K562 (cell line): ENCODE results near the gene ECE2. TPM values are rescaled to one million over a fixed set of nuclear protein-coding genes. Genes with fewer than 3 reads are reported as not detected.

Experiments
- CC2D1A ChIP-seq: fragments of 450-650 bp; IDR thresholded peaks from 2 replicates; pipeline ENCODE4 v1.6.1; 2017; ENCODE audit warnings: mild to moderate bottlenecking
- COPS2 ChIP-seq: fragments of 450-650 bp; conservative IDR thresholded peaks from 2 replicates; pipeline ENCODE4 v1.6.1; 2016; ENCODE audit warnings: mild to moderate bottlenecking, moderate library complexity
- HNRNPH1 ChIP-seq: fragments of 200-400 bp; formaldehyde crosslinking; optimal IDR thresholded peaks from 2 replicates; pipeline ENCODE3; 2017; ENCODE audit warnings: low read depth, mild to moderate bottlenecking, low read length, moderate library complexity
- HNRNPUL1 ChIP-seq: fragments of 200-400 bp; formaldehyde crosslinking; IDR thresholded peaks from 2 replicates; pipeline ENCODE4 v1.6.1; 2017; ENCODE audit warnings: low read length
- JUNB ChIP-seq: fragments of 450-650 bp; formaldehyde crosslinking; conservative IDR thresholded peaks from 2 replicates; pipeline ENCODE4 v1.4.0; 2020; ENCODE audit warnings: mild to moderate bottlenecking
- KAT7 ChIP-seq: sonication (generic); formaldehyde crosslinking; IDR thresholded peaks from 2 replicates; pipeline ENCODE4 v1.8.0; 2022; ENCODE audit warnings: missing genetic modification reagents, mild to moderate bottlenecking, borderline replicate concordance
- MAFF ChIP-seq: IDR thresholded peaks from 2 replicates; pipeline ENCODE4 v1.6.1; 2012; ENCODE audit warnings: low read length, improper control_type of control experiment
- MYC ChIP-seq, 2 experiments: fragments of 250-450 bp in 1 of 2; sonication (Bioruptor Pico) in 1 of 2; IDR thresholded peaks; 2 replicates each; pipeline versions ENCODE4 v1.5.1 to v1.6.1; 2012 to 2021; ENCODE audit warnings: low read depth in 2 of 2, borderline replicate concordance in 1 of 2, improper control_type of control experiment in 1 of 2, low read length in 1 of 2, mild to moderate bottlenecking in 1 of 2, moderate library complexity in 1 of 2
- NELFE ChIP-seq: IDR thresholded peaks from 2 replicates; pipeline ENCODE4 v1.6.1; 2011; ENCODE audit warnings: mild to moderate bottlenecking; ENCODE audit not compliant: insufficient read depth, insufficient read length
- NFXL1 ChIP-seq: fragments of 450-650 bp; formaldehyde crosslinking; IDR thresholded peaks from 2 replicates; pipeline ENCODE4 v1.4.0; 2021; ENCODE audit warnings: mild to moderate bottlenecking
- PML ChIP-seq: IDR thresholded peaks from 2 replicates; pipeline ENCODE4 v1.6.1; 2012; ENCODE audit warnings: low read length, inconsistent platforms
- RAD21 ChIP-seq, 2 experiments: fragments of 250-450 bp in 1 of 2; fragments of 450-650 bp in 1 of 2; sonication (Bioruptor Pico) in 1 of 2; formaldehyde crosslinking in 1 of 2; IDR thresholded peaks in 1 of 2; conservative IDR thresholded peaks in 1 of 2; 2 replicates each; pipeline versions ENCODE4 v1.4.0 to v1.8.0; 2020 to 2022; ENCODE audit warnings: mild to moderate bottlenecking in 2 of 2, moderate library complexity in 1 of 2
- SIN3A ChIP-seq, 2 experiments: fragments of 150-350 bp in 1 of 2; IDR thresholded peaks; 2 replicates each; pipeline ENCODE4 v1.6.1; 2011 to 2016; ENCODE audit warnings: borderline replicate concordance in 2 of 2, low read depth in 2 of 2, low read length in 2 of 2, mild to moderate bottlenecking in 2 of 2, moderate library complexity in 2 of 2; ENCODE audit not compliant: control insufficient read depth in 1 of 2
- SIN3B ChIP-seq: fragments of 450-650 bp; IDR thresholded peaks from 2 replicates; pipeline ENCODE4 v1.6.1; 2017; ENCODE audit warnings: low read depth, mild to moderate bottlenecking, moderate library complexity
- SP2 ChIP-seq: IDR thresholded peaks from 2 replicates; pipeline ENCODE4 v1.6.1; 2011; ENCODE audit warnings: mild to moderate bottlenecking, low read depth, low read length, moderate library complexity; ENCODE audit not compliant: poor library complexity, severe bottlenecking; ENCODE audit errors: extremely low read depth
- XRCC4 ChIP-seq: IDR thresholded peaks from one replicate; pipeline ENCODE4 v1.6.1; 2011; ENCODE audit not compliant: insufficient read depth, insufficient read length; ENCODE audit errors: extremely low read depth
- ZFP36 ChIP-seq: fragments of 150-350 bp; IDR thresholded peaks from 2 replicates; pipeline ENCODE4 v1.6.1; 2018; ENCODE audit warnings: low read length, low read depth; ENCODE audit not compliant: partially characterized antibody
- ZNF146 ChIP-seq: IDR thresholded peaks from one replicate; pipeline ENCODE4 v1.6.1; 2018; ENCODE audit warnings: missing compliant biosample characterization; ENCODE audit not compliant: unreplicated experiment
- ZNF217 ChIP-seq: sonication (generic); formaldehyde crosslinking; IDR thresholded peaks from 2 replicates; pipeline ENCODE4 v1.8.0; 2022; ENCODE audit warnings: mild to moderate bottlenecking, missing genetic modification reagents
- ZNF24 ChIP-seq: fragments of 450-650 bp; IDR thresholded peaks from 2 replicates; pipeline ENCODE4 v1.6.1; 2016
- ZNF253 ChIP-seq: fragments of 250-450 bp; sonication (Bioruptor Pico); conservative IDR thresholded peaks from 2 replicates; pipeline ENCODE4 v1.6.1; 2021; ENCODE audit warnings: mild to moderate bottlenecking
- polyA plus RNA-seq, 8 experiments: library from polyadenylated mRNA; depleted of rRNA in 4 of 8; stranded (reverse) in 5 of 8; unstranded in 3 of 8; fragments of >200 nt; fragmentation: Nextera tagmentation in 2 of 8; fragmentation: Illumina TruSeq in 1 of 8; extraction: Ambion mirVana in 2 of 8; extraction: Trizol in 1 of 8; gene quantifications; 2 replicates each; pipeline versions ENCODE4 v1.2.1 to v1.2.3, GENCODE V29; 2011 to 2014; ENCODE audit warnings: inconsistent platforms in 1 of 8, missing spikeins in 1 of 8
- total RNA-seq, 7 experiments: library from RNA; depleted of rRNA in 6 of 7; stranded (reverse); fragments of >200 nt in 6 of 7; fragmentation: Illumina TruSeq in 2 of 7; extraction: Trizol in 2 of 7; gene quantifications; 2 replicates each; pipeline versions ENCODE4 v1.2.1 to v1.2.3, GENCODE V29; 2011 to 2021; ENCODE audit warnings: low replicate concordance in 1 of 7
- TF ChIP-seq, protein P1 (sequence below): fragments of 450-650 bp; formaldehyde crosslinking; IDR thresholded peaks from 2 replicates; pipeline ENCODE4 v1.4.0; 2020; ENCODE audit warnings: mild to moderate bottlenecking, mixed read lengths
- TF ChIP-seq, protein P2 (sequence below), 2 experiments: fragments of 250-450 bp in 1 of 2; fragments of 450-650 bp in 1 of 2; sonication (Bioruptor Pico) in 1 of 2; IDR thresholded peaks; 2 replicates each; pipeline versions ENCODE4 v1.6.1 to v1.8.0; 2016 to 2021; ENCODE audit warnings: mild to moderate bottlenecking in 2 of 2, moderate library complexity in 2 of 2, missing compliant biosample characterization in 1 of 2, missing genetic modification characterization in 1 of 2
- TF ChIP-seq, protein P3 (sequence below): sonication (generic); formaldehyde crosslinking; IDR thresholded peaks from 2 replicates; pipeline ENCODE4 v1.8.0; 2022; ENCODE audit warnings: mild to moderate bottlenecking, missing genetic modification reagents
- TF ChIP-seq, protein P4 (sequence below): fragments of 450-650 bp; IDR thresholded peaks from 2 replicates; pipeline ENCODE4 v1.6.1; 2016; ENCODE audit warnings: antibody characterized with exemption

ECE2 gene
- total and polyA plus RNA-seq, 9 of the 15 experiments (the other 6 are each of a cell fraction or from before 2014, with no cell fraction given): not detected

DNA sequence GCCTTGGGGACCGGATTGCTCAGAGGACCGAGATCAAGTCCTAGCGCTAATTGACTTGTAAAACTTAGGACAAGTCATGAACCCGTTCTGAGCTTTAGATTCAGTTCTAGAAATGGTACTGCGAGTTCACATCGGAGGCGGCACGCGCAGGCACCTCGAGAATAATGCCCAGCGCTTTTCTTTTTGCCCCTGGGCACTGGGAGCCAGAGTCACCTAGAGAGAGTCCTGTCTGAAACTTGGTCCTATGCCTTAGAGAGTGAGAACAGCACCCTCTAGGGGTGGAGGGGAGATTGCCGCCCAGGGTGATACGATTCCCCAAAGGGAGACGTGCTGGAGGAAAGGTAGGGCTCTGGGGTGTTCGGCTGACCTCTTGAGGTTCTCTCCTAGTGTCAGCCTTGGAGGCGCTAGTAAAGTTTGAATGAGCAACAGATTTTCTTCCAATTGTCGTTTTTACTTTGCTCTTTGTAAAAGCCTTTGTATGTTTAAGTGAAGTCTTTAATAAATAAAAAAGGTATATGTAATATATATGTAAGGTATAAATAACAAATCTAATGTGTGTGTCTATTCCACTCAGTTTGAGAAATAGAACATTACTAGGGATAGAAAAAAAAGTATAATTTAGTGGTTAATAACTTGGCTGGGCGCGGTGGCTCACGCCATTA lies 25.5 kb upstream of the ECE2 start (continued):
- TF ChIP-seq HNRNPUL1 (no peak), HNRNPH1 (no peak), CC2D1A (peak; percentile 28; the same call in 1 of the 2 replicates), MAFF (no peak), ZNF253 (CRISPR knock-in tag) (no peak), KAT7 (CRISPR knock-in tag) (0 out of 2 replicates have a peak, but pooled peaks have one; percentile 14), SIN3B (no peak), ZNF146 (CRISPR knock-in tag) (no peak), ZNF24 (no peak), PML (no peak), ZFP36 (peak; percentile 43), MYC (IDR thresholded peaks at IDR 0.05; ENCODE audit: low read depth, low read length) (peak; percentile 34; the same call in 1 of the 2 replicates), MYC (CRISPR knock-in tag; IDR thresholded peaks at IDR 0.05; ENCODE audit: borderline replicate concordance, low read depth) (no peak), SIN3A (IDR thresholded peaks at IDR 0.05; ENCODE audit: borderline replicate concordance in 2 of 2, control insufficient read depth in 1 of 2, low read depth in 2 of 2, low read length in 2 of 2) (peak in 1 of 2 experiments; percentile 56; a peak in 1 of 4 replicates), JUNB (CRISPR knock-in tag) (no peak), NELFE (no peak), XRCC4 (no peak), ZNF217 (CRISPR knock-in tag) (no peak), COPS2 (no peak), SP2 (no peak), NFXL1 (CRISPR knock-in tag) (no peak), RAD21 (CRISPR knock-in tag; conservative IDR thresholded peaks at IDR 0.05 in 1 of 2, IDR thresholded peaks at IDR 0.05 in 1 of 2) (peak; percentile 63 to 74)
- TF ChIP-seq, protein P1, sequence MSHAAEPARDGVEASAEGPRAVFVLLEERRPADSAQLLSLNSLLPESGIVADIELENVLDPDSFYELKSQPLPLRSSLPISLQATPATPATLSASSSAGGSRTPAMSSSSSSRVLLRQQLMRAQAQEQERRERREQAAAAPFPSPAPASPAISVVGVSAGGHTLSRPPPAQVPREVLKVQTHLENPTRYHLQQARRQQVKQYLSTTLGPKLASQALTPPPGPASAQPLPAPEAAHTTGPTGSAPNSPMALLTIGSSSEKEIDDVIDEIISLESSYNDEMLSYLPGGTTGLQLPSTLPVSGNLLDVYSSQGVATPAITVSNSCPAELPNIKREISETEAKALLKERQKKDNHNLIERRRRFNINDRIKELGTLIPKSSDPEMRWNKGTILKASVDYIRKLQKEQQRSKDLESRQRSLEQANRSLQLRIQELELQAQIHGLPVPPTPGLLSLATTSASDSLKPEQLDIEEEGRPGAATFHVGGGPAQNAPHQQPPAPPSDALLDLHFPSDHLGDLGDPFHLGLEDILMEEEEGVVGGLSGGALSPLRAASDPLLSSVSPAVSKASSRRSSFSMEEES: no peak
- TF ChIP-seq, protein P2, sequence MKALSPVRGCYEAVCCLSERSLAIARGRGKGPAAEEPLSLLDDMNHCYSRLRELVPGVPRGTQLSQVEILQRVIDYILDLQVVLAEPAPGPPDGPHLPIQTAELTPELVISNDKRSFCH (CRISPR knock-in tag; IDR thresholded peaks at IDR 0.05): no peak
- TF ChIP-seq, protein P2 (tag; IDR thresholded peaks at IDR 0.05): no peak
- TF ChIP-seq, protein P3, sequence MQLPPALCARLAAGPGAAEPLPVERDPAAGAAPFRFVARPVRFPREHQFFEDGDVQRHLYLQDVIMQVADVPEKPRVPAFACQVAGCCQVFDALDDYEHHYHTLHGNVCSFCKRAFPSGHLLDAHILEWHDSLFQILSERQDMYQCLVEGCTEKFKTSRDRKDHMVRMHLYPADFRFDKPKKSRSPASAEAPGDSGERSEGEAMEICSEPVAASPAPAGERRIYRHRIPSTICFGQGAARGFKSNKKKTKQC: no peak
- TF ChIP-seq, protein P4, sequence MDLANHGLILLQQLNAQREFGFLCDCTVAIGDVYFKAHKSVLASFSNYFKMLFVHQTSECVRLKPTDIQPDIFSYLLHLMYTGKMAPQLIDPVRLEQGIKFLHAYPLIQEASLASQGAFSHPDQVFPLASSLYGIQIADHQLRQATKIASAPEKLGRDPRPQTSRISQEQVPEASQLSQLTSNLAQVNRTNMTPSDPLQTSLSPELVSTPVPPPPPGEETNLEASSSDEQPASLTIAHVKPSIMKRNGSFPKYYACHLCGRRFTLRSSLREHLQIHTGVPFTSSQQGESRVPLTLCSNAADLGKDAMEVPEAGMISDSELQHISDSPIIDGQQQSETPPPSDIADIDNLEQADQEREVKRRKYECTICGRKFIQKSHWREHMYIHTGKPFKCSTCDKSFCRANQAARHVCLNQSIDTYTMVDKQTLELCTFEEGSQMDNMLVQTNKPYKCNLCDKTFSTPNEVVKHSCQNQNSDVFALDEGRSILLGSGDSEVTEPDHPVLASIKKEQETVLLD: 0 out of 2 replicates have a peak, but pooled peaks have one; percentile 14
